NAMALWA (cell line): ENCODE data around the gene BBS9.

ENCODE experiments used
- DNase-seq: peaks from one replicate; pipeline ENCODE4 v3.0.0-alpha.2; 2015; ENCODE audit warnings: low spot score

The BBS9 gene

DNA sequence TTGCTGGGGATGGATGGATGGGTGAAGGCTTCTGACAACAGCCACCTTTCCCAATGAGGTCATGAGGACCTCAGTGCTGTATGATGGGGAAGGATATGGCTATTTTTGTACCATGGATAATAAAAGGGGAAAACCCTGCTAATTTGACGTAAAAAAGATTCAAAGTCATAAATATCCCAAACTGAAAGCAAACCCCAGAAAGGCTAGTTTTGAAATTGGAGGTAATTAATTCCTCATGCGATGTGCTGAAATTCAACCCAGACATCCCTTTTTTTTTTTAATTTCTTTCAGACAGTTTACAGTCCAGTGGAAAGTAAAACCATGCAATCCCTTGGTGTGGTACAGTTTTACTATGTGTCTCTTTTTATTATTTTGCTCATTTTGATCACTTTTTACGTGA lies 521.5 kb downstream of the BBS9 start:
- DNase-seq, result no peak

DNA sequence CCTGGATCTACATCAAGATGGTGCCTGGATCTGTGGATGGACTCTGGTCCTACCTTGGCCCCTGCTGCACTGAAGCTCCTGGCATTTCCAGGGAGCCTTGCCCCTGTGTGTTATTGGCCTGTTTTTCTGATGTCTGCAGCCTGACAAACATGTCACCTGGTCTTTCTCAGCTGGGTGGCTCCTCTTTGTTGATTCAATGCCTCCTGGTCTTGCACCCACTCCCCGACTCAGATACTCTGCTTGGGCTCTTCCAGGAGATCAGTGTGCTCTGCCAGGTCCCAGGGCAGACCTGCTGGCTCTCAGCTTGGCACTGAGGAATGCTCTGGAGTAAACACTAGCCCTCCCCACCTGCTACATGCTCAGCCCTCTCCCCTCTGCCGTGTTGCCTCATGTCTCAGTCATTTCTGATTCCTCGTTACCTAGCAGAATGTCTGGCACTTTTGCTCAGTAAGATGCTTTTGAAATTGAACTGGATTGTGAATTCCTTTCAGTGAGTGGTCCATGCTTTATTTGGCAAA lies 522.7 kb downstream of the BBS9 start:
- DNase-seq, result no peak

DNA sequence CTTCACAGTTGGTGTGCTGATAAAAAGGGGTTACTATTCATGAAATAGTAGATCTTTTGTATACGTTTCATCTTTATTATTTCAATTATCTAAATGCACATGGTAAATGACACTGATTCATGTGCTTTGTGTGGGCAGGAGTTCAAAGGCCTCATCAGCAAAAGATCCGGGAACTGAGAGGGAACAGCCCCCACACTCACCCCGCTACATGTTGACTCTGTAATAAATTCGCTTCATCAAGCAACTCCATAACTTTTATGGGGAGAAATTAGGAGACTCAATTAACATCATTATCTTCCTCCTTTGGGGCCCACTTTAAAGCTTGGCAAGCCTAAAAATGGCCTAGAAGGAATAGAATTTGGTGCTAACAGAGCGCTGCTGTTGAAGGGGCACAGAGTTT lies 525.3 kb downstream of the BBS9 start:
- DNase-seq, result no peak
